Transverse colon (tissue), 4 donors: ENCODE data around the gene DENND1A.

ENCODE experiments used
- CTCF ChIP-seq, 5 experiments: fragments of 200-600 bp in 3 of 5; fragments of 450-650 bp in 2 of 5; sonication (generic) in 3 of 5; IDR thresholded peaks; 1 replicate in 2 of 5; 2 replicates in 3 of 5; pipeline ENCODE4 v1.5.1; 2016 to 2017; ENCODE audit warnings: antibody characterized with exemption in 5 of 5, inconsistent platforms in 3 of 5, mild to moderate bottlenecking in 2 of 5, moderate library complexity in 1 of 5
- POLR2A ChIP-seq: fragments of 450-650 bp; IDR thresholded peaks from one replicate; pipeline ENCODE4 v1.6.1; 2016; ENCODE audit warnings: antibody characterized with exemption, mild to moderate bottlenecking, moderate library complexity
- POLR2AphosphoS5 ChIP-seq, 3 donors: sonication (generic); formaldehyde crosslinking; IDR thresholded peaks; one replicate each; pipeline ENCODE4 v1.6.1; 2016; ENCODE audit warnings: antibody characterized with exemption in 3 of 3

GRCh38 chr9:123942542-123942941, 12.6 kb upstream of the DENND1A start:
- no peak for TF ChIP-seq CTCF (IDR thresholded peaks at IDR 0.05)
- TF ChIP-seq POLR2A: no peak
- TF ChIP-seq POLR2AphosphoS5 (IDR thresholded peaks at IDR 0.05): peak in 1 of 3 donors; percentile 41
